GM12878 (cell line): ENCODE results near the gene ACSS1. TPM values are rescaled to one million over a fixed set of nuclear protein-coding genes. Genes with fewer than 3 reads are reported as not detected.

Experiments used
- ATAC-seq: fragments of 200-7000 bp; cut with Tn5 transposase; 3 replicates; pipeline ENCODE4 v1.9.1; 2020; ENCODE audit warnings: mild to moderate bottlenecking, moderate library complexity
- BruUV-seq: library from RNA; stranded (reverse); fragments of 400-500 nt; replicated peaks from 2 replicates; lab custom pipeline; 2021; lab: Mats Ljungman, UMichigan
- CTCF ChIA-PET: fragments of 300-600 bp; sonication (Branson Sonifier 250); formaldehyde crosslinking; extraction: SDS; loops from one replicate; lab custom pipeline; 2021; ENCODE audit warnings: inconsistent platforms; lab: Yijun Ruan, JAX
- POLR2A ChIA-PET: fragments of 350-600 bp; formaldehyde crosslinking; extraction: SDS; loops from one replicate; lab custom pipeline; 2021; ENCODE audit warnings: inconsistent platforms; lab: Charles Lee
- RAD21 ChIA-PET: fragments of 300-600 bp; sonication (Branson Sonifier 250); formaldehyde crosslinking; loops from one replicate; lab custom pipeline; 2023; ENCODE audit warnings: antibody characterized with exemption; ENCODE audit not compliant: unreplicated experiment; lab: Charles Lee
- SMC1A ChIA-PET: fragments of 300-600 bp; sonication (Branson Sonifier 250); formaldehyde crosslinking; loops from one replicate; lab custom pipeline; 2023; ENCODE audit not compliant: unreplicated experiment, uncharacterized antibody; lab: Charles Lee
- DNase-seq: peaks from one replicate; pipeline ENCODE4 v3.0.0-alpha.2; 2011; ENCODE audit warnings: low read depth, low spot score
- FAIRE-seq: peaks from 3 replicates; lab custom pipeline; 2011; peaks lifted over from hg19 to GRCh38; lab: Jason Lieb, UNC
- H2AFZ ChIP-seq: 2 replicates; pipeline ENCODE4 v1.6.0; 2011; ENCODE audit warnings: low read depth, low read length, control low read depth; ENCODE audit not compliant: control insufficient read depth
- H3K27ac ChIP-seq: 2 replicates; pipeline ENCODE4 v1.5.1; 2011; ENCODE audit warnings: control low read depth; ENCODE audit not compliant: control insufficient read depth, insufficient read depth
- H3K27me3 ChIP-seq, 2 experiments: replicated peaks in 1 of 2; 2 replicates each; pipeline versions ENCODE4 v1.6.0 to v1.6.1; 2011; ENCODE audit warnings: low read length in 1 of 2; ENCODE audit not compliant: control insufficient read depth in 2 of 2, insufficient read depth in 2 of 2
- H3K36me3 ChIP-seq, 2 experiments: 2 replicates each; pipeline ENCODE4 v1.5.1; 2011; ENCODE audit warnings: low read length in 1 of 2; ENCODE audit not compliant: control insufficient read depth in 2 of 2, insufficient read depth in 2 of 2
- H3K4me1 ChIP-seq: 2 replicates; pipeline ENCODE4 v1.6.1; 2011; ENCODE audit warnings: mild to moderate bottlenecking, low read length, moderate library complexity, mixed read lengths; ENCODE audit not compliant: control insufficient read depth, insufficient read depth
- H3K4me2 ChIP-seq: 2 replicates; pipeline ENCODE4 v1.6.0; 2011; ENCODE audit warnings: control low read depth; ENCODE audit not compliant: control insufficient read depth, insufficient read depth
- H3K4me3 ChIP-seq: fragments of 200-600 bp; sonication (generic); 2 replicates; pipeline ENCODE4 v1.5.1; 2016
- H3K79me2 ChIP-seq: 2 replicates; pipeline ENCODE4 v1.6.0; 2011; ENCODE audit warnings: low read length; ENCODE audit not compliant: control insufficient read depth, insufficient read depth
- H3K9ac ChIP-seq: 2 replicates; pipeline ENCODE4 v1.8.0; 2011; ENCODE audit warnings: low read length, control low read depth, mixed read lengths; ENCODE audit not compliant: control insufficient read depth, insufficient read depth
- H3K9me3 ChIP-seq: replicated peaks from 3 replicates; pipeline ENCODE4 v1.5.1; 2011; ENCODE audit warnings: mild to moderate bottlenecking, low read length; ENCODE audit not compliant: control insufficient read depth, insufficient read depth
- H4K20me1 ChIP-seq: 2 replicates; pipeline ENCODE4 v1.6.0; 2011; ENCODE audit not compliant: control insufficient read depth, insufficient read depth
- ASH2L ChIP-seq: fragments of 300-600, 200-600 bp; sonication (generic); IDR thresholded peaks from 2 replicates; pipeline ENCODE4 v1.6.1; 2017; ENCODE audit warnings: low read depth, mild to moderate bottlenecking, borderline replicate concordance
- CEBPB ChIP-seq, 2 experiments: fragments of 150-350 bp in 1 of 2; IDR thresholded peaks; 2 replicates each; pipeline ENCODE4 v1.6.1; 2012 to 2014; ENCODE audit warnings: low read depth in 2 of 2, low read length in 2 of 2, borderline replicate concordance in 1 of 2, inconsistent platforms in 1 of 2
- EZH2 ChIP-seq: IDR thresholded peaks from 2 replicates; pipeline ENCODE4 v1.6.1; 2012; ENCODE audit warnings: low read depth, mild to moderate bottlenecking, control low read depth, inconsistent platforms, low read length, borderline replicate concordance; ENCODE audit not compliant: control insufficient read depth
- HDAC2 ChIP-seq: fragments of 200-600 bp; sonication (generic); IDR thresholded peaks from 2 replicates; pipeline ENCODE4 v1.6.1; 2017
- IRF5 ChIP-seq: fragments of 450-650 bp; IDR thresholded peaks from 2 replicates; pipeline ENCODE4 v1.6.1; 2017; ENCODE audit warnings: borderline replicate concordance
- NFIC ChIP-seq: IDR thresholded peaks from 2 replicates; pipeline ENCODE4 v1.6.1; 2012; ENCODE audit warnings: low read depth, mild to moderate bottlenecking, inconsistent platforms, low read length, moderate library complexity
- NFYB ChIP-seq: IDR thresholded peaks from 2 replicates; pipeline ENCODE4 v1.6.1; 2011; ENCODE audit warnings: low read depth, mild to moderate bottlenecking, low read length, improper control_type of control experiment, moderate library complexity; ENCODE audit not compliant: insufficient read depth
- NR2F1 ChIP-seq: fragments of 450-650 bp; conservative IDR thresholded peaks from 2 replicates; pipeline ENCODE4 v1.6.1; 2017; ENCODE audit warnings: mild to moderate bottlenecking
- POLR2AphosphoS2 ChIP-seq: IDR thresholded peaks from 2 replicates; pipeline ENCODE4 v1.6.1; 2011; ENCODE audit warnings: low read depth, mild to moderate bottlenecking, low read length, improper control_type of control experiment, moderate library complexity
- RB1 ChIP-seq: fragments of 450-650 bp; formaldehyde crosslinking; IDR thresholded peaks from 2 replicates; pipeline ENCODE4 v1.6.1; 2017; ENCODE audit warnings: mild to moderate bottlenecking, borderline replicate concordance
- SMARCA5 ChIP-seq: fragments of 450-650 bp; IDR thresholded peaks from 2 replicates; pipeline ENCODE4 v1.6.1; 2017; ENCODE audit warnings: mild to moderate bottlenecking
- SREBF1 ChIP-seq: IDR thresholded peaks from 2 replicates; pipeline ENCODE4 v1.6.1; 2012; ENCODE audit warnings: mild to moderate bottlenecking, low read length
- STAT1 ChIP-seq: fragments of 450-650 bp; conservative IDR thresholded peaks from 2 replicates; pipeline ENCODE4 v1.6.1; 2014; ENCODE audit warnings: antibody characterized with exemption, mild to moderate bottlenecking
- TCF12 ChIP-seq: IDR thresholded peaks from 2 replicates; pipeline ENCODE4 v1.6.1; 2011; ENCODE audit warnings: low read depth, mild to moderate bottlenecking, low read length
- ZBED1 ChIP-seq: IDR thresholded peaks from 2 replicates; pipeline ENCODE4 v1.6.1; 2016; ENCODE audit warnings: borderline replicate concordance
- ZNF207 ChIP-seq: fragments of 450-650 bp; IDR thresholded peaks from 2 replicates; pipeline ENCODE4 v1.6.1; 2014; ENCODE audit warnings: antibody characterized with exemption, mild to moderate bottlenecking, borderline replicate concordance
- WGBS: methylation state at CpG from one replicate; pipeline ENCODE4 v1.1.6; 2016; ENCODE audit warnings: low lambda C conversion rate; ENCODE audit not compliant: insufficient replicate concordance, insufficient coverage; ENCODE audit errors: missing lambda C conversion rate; 5-methylcytosine and 5-hydroxymethylcytosine counted together
- in situ Hi-C: fragments of 300-500 bp; cut with MboI; formaldehyde crosslinking; loops from 9 replicates; pipeline ENCODE4 v1.14.3; 2018; ENCODE audit warnings: mixed read lengths
- intact Hi-C: fragments of 100-400 bp; cut with micrococcal nuclease; formaldehyde crosslinking; loops from one replicate; pipeline ENCODE4 v1.14.2; 2022; ENCODE audit not compliant: unreplicated experiment
- polyA plus RNA-seq, 11 experiments: library from polyadenylated mRNA; depleted of rRNA in 4 of 11; unstranded in 6 of 11; stranded (reverse) in 5 of 11; fragments of >200 nt; fragmentation: Nextera tagmentation in 4 of 11; fragmentation: Illumina TruSeq in 1 of 11; extraction: Ambion mirVana in 4 of 11; extraction: Trizol in 1 of 11; gene quantifications; 1 replicate in 1 of 11; 2 replicates in 10 of 11; pipeline versions ENCODE4 v1.2.1 to v1.2.3, GENCODE V29; 2011 to 2016; ENCODE audit warnings: inconsistent platforms in 2 of 11, missing spikeins in 2 of 11, low read depth in 1 of 11
- total RNA-seq, 4 experiments: library from RNA; depleted of rRNA in 3 of 4; stranded (reverse); fragments of >200 nt in 3 of 4; fragmentation: Illumina TruSeq in 1 of 4; extraction: Trizol in 1 of 4; gene quantifications; 2 replicates each; pipeline versions ENCODE4 v1.2.1 to v1.2.3, GENCODE V29; 2013 to 2021
- TF ChIP-seq, protein P1 (sequence below): IDR thresholded peaks from 2 replicates; pipeline ENCODE4 v1.6.1; 2011; ENCODE audit warnings: low read depth, low read length, improper control_type of control experiment, borderline replicate concordance
- TF ChIP-seq, protein P2 (sequence below): fragments of 450-650 bp; IDR thresholded peaks from 2 replicates; pipeline ENCODE4 v1.6.1; 2018; ENCODE audit warnings: borderline replicate concordance, mild to moderate bottlenecking; ENCODE audit not compliant: partially characterized antibody
- TF ChIP-seq, protein P3 (sequence below): IDR thresholded peaks from 2 replicates; pipeline ENCODE4 v1.6.1; 2011; ENCODE audit warnings: low read depth, mild to moderate bottlenecking, low read length, moderate library complexity, borderline replicate concordance; ENCODE audit errors: extremely low read depth
- TF ChIP-seq, protein P4 (sequence below): fragments of 450-650 bp; IDR thresholded peaks from 2 replicates; pipeline ENCODE4 v1.6.1; 2014; ENCODE audit warnings: mild to moderate bottlenecking

ACSS1 gene
- total and polyA plus RNA-seq, 10 of the 15 experiments (the other 5 are each of a cell fraction or from before 2014, with no cell fraction given) = 1.3 to 44.9 (median 31.1) TPM

- FAIRE-seq (no peak), DNase-seq (no peak), ATAC-seq (no peak)
- SMC1A ChIA-PET = interaction anchor here (2.9 kb wide), 1 partner anchor 9 kb away, joined by 7 read pairs; no protein-coding TSS in a partner anchor
- H3K27ac ChIP-seq = no peak overlapping the region
- RAD21 ChIA-PET = no interaction called here
- H2AFZ ChIP-seq = no peak overlapping the region
- BruUV-seq = no TSS peak
- H4K20me1 ChIP-seq = no peaks in the 10 kb centered on the region
- no peaks in the 10 kb centered on the region for H3K27me3 ChIP-seq
- no peaks in the 10 kb centered on the region; the same call in 2 of the 3 replicates for H3K9me3 ChIP-seq
- in situ Hi-C loops = no loop called here
- CTCF ChIA-PET = no interaction called here
- TF ChIP-seq, protein P1, sequence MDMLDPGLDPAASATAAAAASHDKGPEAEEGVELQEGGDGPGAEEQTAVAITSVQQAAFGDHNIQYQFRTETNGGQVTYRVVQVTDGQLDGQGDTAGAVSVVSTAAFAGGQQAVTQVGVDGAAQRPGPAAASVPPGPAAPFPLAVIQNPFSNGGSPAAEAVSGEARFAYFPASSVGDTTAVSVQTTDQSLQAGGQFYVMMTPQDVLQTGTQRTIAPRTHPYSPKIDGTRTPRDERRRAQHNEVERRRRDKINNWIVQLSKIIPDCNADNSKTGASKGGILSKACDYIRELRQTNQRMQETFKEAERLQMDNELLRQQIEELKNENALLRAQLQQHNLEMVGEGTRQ = no peak
- TF ChIP-seq NFYB (no peak), STAT1 (no peak), HDAC2 (no peak), TCF12 (no peak), IRF5 (no peak), ZBED1 (no peak), ASH2L (no peak), CEBPB (IDR thresholded peaks at IDR 0.05; ENCODE audit: borderline replicate concordance in 1 of 2, low read depth in 2 of 2, low read length in 2 of 2) (no peak), NR2F1 (no peak), SMARCA5 (no peak), EZH2 (no peak), SREBF1 (no peak), ZNF207 (no peak), POLR2AphosphoS2 (no peak), NFIC (no peak), RB1 (no peak)
- TF ChIP-seq, protein P2, sequence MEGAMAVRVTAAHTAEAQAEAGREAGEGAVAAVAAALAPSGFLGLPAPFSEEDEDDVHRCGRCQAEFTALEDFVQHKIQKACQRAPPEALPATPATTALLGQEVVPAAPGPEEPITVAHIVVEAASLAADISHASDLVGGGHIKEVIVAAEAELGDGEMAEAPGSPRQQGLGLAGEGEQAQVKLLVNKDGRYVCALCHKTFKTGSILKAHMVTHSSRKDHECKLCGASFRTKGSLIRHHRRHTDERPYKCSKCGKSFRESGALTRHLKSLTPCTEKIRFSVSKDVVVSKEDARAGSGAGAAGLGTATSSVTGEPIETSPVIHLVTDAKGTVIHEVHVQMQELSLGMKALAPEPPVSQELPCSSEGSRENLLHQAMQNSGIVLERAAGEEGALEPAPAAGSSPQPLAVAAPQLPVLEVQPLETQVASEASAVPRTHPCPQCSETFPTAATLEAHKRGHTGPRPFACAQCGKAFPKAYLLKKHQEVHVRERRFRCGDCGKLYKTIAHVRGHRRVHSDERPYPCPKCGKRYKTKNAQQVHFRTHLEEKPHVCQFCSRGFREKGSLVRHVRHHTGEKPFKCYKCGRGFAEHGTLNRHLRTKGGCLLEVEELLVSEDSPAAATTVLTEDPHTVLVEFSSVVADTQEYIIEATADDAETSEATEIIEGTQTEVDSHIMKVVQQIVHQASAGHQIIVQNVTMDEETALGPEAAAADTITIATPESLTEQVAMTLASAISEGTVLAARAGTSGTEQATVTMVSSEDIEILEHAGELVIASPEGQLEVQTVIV = no peak
- TF ChIP-seq, protein P3, sequence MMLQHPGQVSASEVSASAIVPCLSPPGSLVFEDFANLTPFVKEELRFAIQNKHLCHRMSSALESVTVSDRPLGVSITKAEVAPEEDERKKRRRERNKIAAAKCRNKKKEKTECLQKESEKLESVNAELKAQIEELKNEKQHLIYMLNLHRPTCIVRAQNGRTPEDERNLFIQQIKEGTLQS = no peak
- TF ChIP-seq, protein P4, sequence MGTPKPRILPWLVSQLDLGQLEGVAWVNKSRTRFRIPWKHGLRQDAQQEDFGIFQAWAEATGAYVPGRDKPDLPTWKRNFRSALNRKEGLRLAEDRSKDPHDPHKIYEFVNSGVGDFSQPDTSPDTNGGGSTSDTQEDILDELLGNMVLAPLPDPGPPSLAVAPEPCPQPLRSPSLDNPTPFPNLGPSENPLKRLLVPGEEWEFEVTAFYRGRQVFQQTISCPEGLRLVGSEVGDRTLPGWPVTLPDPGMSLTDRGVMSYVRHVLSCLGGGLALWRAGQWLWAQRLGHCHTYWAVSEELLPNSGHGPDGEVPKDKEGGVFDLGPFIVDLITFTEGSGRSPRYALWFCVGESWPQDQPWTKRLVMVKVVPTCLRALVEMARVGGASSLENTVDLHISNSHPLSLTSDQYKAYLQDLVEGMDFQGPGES = no peak
- H3K4me1 ChIP-seq = no peaks in the 10 kb centered on the region
- no peak overlapping the region for H3K4me3 ChIP-seq
- POLR2A ChIA-PET = no interaction called here
- no peak overlapping the region for H3K9ac ChIP-seq
- intact Hi-C loops = no loop called here
- no peak overlapping the region for H3K4me2 ChIP-seq
- H3K36me3 ChIP-seq = no peaks in the 10 kb centered on the region
- WGBS = 30% methylated on average over 4 of the region's 4 CpGs
- no peaks in the 10 kb centered on the region for H3K79me2 ChIP-seq
Measured at GRCh38 chr20:25099601-25100140, 41.7 kb upstream of the ACSS1 start.
